Dermis microvascular lymphatic vessel endothelial cell (primary cell): ENCODE results near the gene ZFP36L2. TPM values are rescaled to one million over a fixed set of nuclear protein-coding genes. Genes with fewer than 3 reads are reported as not detected.

ENCODE experiments used
- DNase-seq, 2 donors: peaks; one replicate each; pipeline versions ENCODE4 v3.0.0 to v3.0.0-alpha.2; 2010; ENCODE audit warnings: low read depth in 2 of 2
- total RNA-seq: library from RNA; depleted of rRNA; stranded (reverse); fragments of >200 nt; gene quantifications from 2 replicates; pipeline ENCODE4 v1.2.1, GENCODE V29; 2014

ZFP36L2 gene
- total RNA-seq, 1 donor from 2014 or later = 13.4 TPM

- DNase-seq = no peak
These were observed 22.2 kb upstream of the ZFP36L2 start for GRCh38 chr2:43248621-43249020.

DNA sequence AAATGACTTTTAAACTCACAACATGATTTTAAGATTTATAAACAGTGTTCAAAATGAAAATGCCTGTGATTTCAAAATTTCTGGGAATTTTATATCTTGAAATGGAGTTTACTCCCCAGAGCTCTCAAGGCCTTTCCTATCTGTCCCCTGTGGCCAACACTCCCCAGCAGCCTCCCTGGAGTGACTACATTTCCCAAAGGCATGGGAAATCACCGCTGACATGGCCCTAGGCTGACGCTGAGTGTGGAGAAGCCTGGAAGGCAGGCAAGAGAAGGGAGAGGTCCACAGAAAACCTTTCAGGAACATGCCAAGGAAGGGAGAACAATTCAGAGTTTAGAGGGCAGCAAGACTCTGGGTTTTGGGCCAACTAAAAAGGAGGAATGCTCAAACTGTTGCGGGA is 20.2 kb upstream of the ZFP36L2 start:
- no peak for DNase-seq

GRCh38 chr2:43241558-43241957 is 15.2 kb upstream of the ZFP36L2 start:
- DNase-seq = no peak

GRCh38 chr2:43240766-43241150 is 14.4 kb upstream of the ZFP36L2 start:
- no peak for DNase-seq

DNA sequence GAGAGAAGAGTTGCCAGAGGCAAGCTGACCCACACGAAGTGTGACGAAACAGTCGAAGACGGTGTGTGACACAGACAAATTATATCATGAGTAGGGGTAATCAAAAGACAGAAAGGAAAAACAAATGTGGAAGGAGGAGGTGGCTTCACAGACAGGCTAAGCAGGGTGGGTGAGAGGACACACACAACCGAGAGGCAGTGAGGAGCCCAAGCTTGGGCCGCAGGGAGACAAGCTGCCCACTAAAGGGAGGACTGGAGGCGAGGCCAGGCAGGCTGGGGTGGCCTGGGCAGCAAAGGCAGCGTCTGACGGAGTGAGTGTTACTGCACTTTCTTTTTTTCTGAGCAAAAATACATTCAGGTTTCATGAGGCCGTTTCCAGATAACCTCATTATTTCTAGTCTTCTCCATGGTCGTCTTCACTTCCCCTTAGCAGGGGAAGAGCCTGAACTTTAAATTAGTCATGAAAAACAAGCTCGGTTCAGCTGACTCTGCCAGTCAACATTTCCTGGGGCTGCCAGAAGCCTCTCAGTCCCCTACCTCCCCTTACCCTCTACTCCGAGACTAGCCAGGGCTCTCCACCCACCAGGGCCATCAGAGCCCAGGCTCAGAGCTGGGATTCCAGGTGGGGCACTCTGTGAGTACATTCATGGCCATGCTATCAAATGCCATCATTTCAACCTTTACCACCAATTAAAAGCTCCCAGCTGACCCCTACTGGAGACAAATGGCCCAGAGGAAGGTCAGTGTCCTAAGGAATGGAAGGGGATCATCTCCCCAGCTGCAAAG is 13.8 kb upstream of the ZFP36L2 start:
- no peak for DNase-seq

DNA sequence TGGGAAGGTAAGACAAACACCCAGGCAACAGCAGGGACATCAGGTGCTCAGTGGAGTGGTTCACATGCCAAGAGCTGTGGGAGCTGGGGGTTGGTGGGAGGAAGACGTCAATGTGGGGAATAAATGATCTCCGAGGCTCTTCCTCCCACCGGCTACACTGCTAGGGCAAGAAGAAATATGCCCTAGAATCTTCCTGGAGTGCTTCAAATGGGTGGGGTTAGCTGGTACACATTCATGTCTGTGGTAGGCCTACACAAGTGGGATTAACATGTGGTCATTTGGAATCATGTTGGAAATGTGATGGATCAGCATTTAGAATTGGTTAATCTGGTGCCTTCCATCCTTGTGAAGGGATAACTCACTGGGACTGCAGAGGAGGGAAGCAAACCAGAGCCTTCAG is 12.4 kb upstream of the ZFP36L2 start:
- DNase-seq = no peak

DNA sequence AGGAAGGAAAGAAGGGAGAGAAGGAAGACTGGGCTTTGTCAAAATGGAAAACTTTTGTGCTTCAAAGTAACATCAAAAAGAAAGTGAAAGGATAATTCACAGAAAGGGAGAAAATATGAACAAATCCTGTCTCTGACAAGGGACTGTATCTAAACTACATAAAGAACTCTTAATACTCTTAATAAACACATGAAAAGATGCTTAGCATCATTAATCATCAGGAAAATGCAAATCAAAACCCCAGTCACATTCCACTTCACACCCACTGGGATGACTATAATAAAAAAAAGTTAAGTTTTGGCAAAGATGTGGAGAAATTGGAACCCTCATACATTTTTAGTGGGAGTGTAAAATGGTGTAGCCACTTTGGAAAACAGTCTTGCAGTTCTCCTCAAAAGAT is 11.8 kb upstream of the ZFP36L2 start:
- no peak for DNase-seq

- DNase-seq = no peak
These were observed 7.1 kb upstream of the ZFP36L2 start for GRCh38 chr2:43233218-43234212.

DNA sequence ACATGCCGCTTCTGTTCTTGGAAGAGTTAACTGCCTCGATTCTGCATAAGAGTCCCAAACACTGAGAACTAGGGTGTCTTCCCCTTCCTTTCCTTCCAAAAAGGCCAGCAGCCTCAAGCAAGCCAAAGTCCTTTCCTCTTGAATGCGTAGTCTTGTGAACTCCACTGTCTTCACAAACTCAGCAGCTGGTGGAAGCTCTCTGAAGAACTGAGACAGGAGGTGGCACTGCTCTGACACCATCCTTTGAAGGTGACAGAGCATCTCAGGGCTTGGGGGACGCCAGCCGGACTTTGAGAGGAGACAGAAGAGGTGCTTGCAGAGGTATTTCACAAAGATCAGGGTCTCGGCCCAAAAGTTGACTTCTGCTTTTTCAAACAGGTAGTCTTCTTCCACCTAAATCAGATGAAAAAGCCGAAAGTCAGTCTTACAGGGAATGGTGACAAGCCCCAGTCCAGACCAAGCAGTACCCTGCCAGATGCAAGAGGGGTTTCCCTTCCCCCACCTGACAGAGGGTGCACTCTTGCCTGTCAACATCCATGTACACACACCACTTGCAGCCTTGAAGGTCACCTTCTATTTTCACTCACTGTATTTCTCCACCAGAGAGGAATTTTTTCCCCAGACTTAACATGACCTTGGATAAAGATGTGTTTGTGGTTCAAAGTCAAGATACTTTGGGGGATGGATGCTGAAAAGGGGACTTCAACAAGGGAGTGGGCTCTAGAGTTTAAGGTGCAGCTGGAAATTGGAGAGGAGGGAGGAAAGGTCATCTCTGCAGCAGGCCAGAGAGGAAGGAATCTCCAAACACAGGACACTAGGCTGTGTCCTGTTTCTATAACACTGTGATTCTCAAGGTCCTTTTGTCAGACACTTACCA is 4.8 kb upstream of the ZFP36L2 start:
- DNase-seq = no peak

- DNase-seq = no peak
These were observed 4.0 kb upstream of the ZFP36L2 start for GRCh38 chr2:43230351-43230885.

GRCh38 chr2:43228756-43229659 is 2.6 kb upstream of the ZFP36L2 start:
- DNase-seq = no peak

GRCh38 chr2:43228321-43228751 is 1.9 kb upstream of the ZFP36L2 start:
- DNase-seq = no peak

GRCh38 chr2:43227830-43228281 is 1.4 kb upstream of the ZFP36L2 start:
- no peak for DNase-seq

DNA sequence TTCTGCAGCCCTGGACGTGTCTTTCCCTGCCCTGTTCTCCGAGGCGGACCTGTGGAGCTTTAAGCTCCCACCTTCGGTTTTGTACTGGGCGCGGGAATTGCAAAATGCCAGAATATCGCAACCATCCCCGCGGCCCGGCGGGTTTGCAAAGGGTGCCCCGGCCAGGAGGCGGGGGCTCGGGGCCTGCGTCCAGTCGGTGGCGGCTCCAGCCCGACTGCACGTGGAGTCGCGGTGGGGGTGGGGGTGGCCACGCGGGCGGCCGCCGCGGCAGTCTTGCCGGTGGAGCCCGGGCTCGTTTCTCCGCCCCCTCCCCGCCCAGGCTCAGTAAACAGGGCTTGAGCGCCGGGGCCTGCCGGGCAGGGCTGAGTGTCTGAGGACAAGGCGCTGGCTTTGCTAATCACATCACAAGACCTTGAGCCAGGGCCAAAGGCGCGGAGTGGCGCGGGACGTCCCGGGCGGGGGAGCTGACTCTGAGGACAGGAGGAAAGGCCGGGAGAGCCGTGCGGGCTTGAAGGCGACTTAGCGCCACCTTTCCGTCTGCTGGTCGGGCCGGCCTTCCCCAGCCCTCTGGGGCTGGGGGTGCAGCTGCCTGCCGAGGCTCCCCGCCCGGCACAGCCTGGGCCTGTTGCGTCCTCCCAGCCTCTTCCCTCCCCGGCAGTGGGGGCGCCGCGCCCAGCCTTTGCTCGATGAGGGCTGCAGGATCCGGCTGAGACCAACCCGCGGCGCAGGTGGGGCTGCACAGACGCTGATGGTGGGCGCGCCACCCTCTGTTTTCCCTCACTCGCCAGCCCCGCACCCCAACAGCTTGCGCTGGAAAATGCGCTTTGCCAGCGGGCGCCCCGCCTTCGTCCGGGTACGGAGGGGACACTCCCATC is 786 bp upstream of the ZFP36L2 start:
- DNase-seq = peak in 1 of 2 donors; percentile 86

- DNase-seq = peak in 1 of 2 donors; percentile 79
These were observed 433 bp downstream of the ZFP36L2 start for GRCh38 chr2:43225788-43226557.

DNA sequence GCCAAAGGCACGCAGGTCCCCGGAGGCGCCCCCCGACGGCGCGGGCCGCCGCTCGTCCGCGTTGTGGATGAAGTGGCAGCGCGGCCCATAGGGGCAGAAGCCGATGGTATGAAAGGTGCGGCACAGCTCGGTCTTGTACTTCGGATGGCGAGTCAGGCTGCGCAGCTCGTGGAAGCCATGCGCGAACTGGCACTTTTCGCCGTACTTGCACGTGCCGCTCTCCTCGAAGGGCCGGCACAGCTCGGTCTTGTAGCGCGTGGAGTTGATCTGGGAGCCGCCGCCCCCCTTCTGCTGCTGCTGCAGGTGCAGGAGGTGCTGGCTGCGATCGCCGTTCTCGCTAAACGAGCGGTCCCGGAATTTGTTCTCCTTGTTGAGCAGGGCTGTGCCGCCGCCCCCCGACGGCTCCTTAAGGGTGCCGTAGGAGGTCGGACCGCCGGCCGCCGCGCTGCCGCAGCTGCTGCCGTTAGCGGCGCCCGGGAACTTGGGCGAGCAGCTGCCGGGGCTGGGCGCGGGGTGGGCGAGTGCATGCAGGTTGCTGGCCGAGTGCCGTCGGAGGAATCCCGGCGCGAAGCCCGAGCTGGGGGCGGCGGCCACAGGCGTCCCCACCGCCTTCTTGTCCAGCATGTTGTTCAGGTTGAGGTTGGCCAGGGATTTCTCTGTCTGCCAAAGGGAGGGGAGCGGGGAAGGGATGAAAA is 1.2 kb downstream of the ZFP36L2 start:
- DNase-seq = peak in 1 of 2 donors; percentile 73

- peak in 1 of 2 donors; percentile 44 for DNase-seq
These were observed 1.8 kb downstream of the ZFP36L2 start for GRCh38 chr2:43224571-43225092.
